GM21526 (cell line): ENCODE results near the gene NYNRIN.
A peak's percentile ranks its signal among the peaks of the same experiment; 100 is the strongest.
"Not testable (repeated sequence)": the region's sequence is repeated elsewhere in the genome, so short reads cannot be mapped to it uniquely, and the experiment has no call there.

Source experiments
- ATAC-seq: cut with Tn5 transposase; IDR thresholded peaks from one replicate; pipeline ENCODE4 v1.9.1; 2021; ENCODE audit warnings: moderate library complexity; ENCODE audit not compliant: unreplicated experiment, low FRiP score

The NYNRIN gene

GRCh38 chr14:24441485-24441884 is 42.7 kb downstream of the NYNRIN start:
- no peak for ATAC-seq

GRCh38 chr14:24441904-24442239 is 43.1 kb downstream of the NYNRIN start:
- ATAC-seq = no peak

- ATAC-seq = peak; percentile 88
Measured at GRCh38 chr14:24442240-24443052, 43.6 kb downstream of the NYNRIN start, which contains the start of gene SDR39U1. Gene SDR39U1, minus strand, starts transcription at chr14:24442776. Its CDS starts 7 bp downstream, at chr14:24442769.

- no peak for ATAC-seq
Measured at GRCh38 chr14:24443053-24443665, 44.4 kb downstream of the NYNRIN start.

- ATAC-seq = not testable (repeated sequence)
Measured at GRCh38 chr14:24450828-24451227, 52.0 kb downstream of the NYNRIN start.

- no peak for ATAC-seq
Measured at GRCh38 chr14:24456980-24457379, 58.2 kb downstream of the NYNRIN start.

- ATAC-seq = no peak
Measured at GRCh38 chr14:24458736-24459135, 59.9 kb downstream of the NYNRIN start.

GRCh38 chr14:24459331-24459730 is 60.5 kb downstream of the NYNRIN start:
- no peak for ATAC-seq

- ATAC-seq = no peak
Measured at GRCh38 chr14:24461336-24461735, 62.5 kb downstream of the NYNRIN start.

- ATAC-seq = no peak
Measured at GRCh38 chr14:24463017-24463883, 64.4 kb downstream of the NYNRIN start.

GRCh38 chr14:24463884-24464785 is 65.3 kb downstream of the NYNRIN start:
- ATAC-seq = no peak

GRCh38 chr14:24465368-24465767 is 66.6 kb downstream of the NYNRIN start:
- ATAC-seq = no peak

GRCh38 chr14:24465805-24466204 is 67.0 kb downstream of the NYNRIN start:
- ATAC-seq = no peak
